ENCODE results near the gene CXCL8. TPM values are rescaled to one million over a fixed set of nuclear protein-coding genes. Genes with fewer than 3 reads are reported as not detected.

Gene CXCL8
- total RNA-seq, 1 experiment from 2014 or later = 0.82 TPM

DNA sequence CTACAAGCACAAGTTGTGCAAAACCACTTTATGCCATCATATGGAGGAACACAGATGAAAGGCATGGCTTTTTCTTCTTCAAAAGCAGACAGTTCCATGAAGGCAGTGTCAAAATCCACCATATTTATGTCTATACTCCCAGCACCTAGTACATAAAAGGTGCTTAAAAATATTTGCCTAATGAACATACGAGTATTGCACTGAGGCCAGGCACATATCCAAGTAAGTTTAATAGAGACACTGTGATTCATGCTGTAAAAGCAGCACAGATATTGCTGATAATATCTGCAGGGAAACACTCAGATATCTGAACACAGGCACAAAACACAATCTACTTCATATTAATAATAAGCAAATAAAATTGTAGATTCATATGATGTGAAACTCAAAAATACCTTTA, 48.1 kb upstream of the CXCL8 start:
- CTCF ChIA-PET = interaction anchor here (0.6 kb wide), 1 partner anchor 9 kb away, joined by 5 read pairs; no protein-coding TSS in a partner anchor
- BruUV-seq (replicated peaks) = no TSS peak
- H3K4me1 ChIP-seq (ENCODE audit: control insufficient read depth, insufficient read depth, low read length) = peaks cover 10% of the 10 kb centered on the region
- H3K27me3 ChIP-seq (ENCODE audit: control insufficient read depth, insufficient read depth, low read length) = no peaks in the 10 kb centered on the region
- DNase-seq (ENCODE audit: low read depth, low spot score) = no peak
- ATAC-seq = peak; percentile 73
- in situ Hi-C loops (cut with HindIII; ENCODE audit: low pct_unique_long_range_greater_than_20kb, low sequenced_read_pairs) (no loop called here), intact Hi-C loops (cut with micrococcal nuclease; ENCODE audit: unreplicated experiment) (no loop called here)
- POLR2A ChIA-PET = no interaction called here
- H3K36me3 ChIP-seq (ENCODE audit: control insufficient read depth, insufficient read depth, low read length) = no peaks in the 10 kb centered on the region
- H3K4me3 ChIP-seq (ENCODE audit: low read depth in 2 of 2, low read length in 2 of 2) = no peak overlapping the region
- TF ChIP-seq TCF7L2 (IDR thresholded peaks at IDR 0.05; ENCODE audit: low read depth, low read length) (0 out of 2 replicates have a peak, but pooled peaks have one; percentile 23), POLR2AphosphoS5 (IDR thresholded peaks at IDR 0.05; ENCODE audit: low read depth, low read length) (no peak), SIN3A (IDR thresholded peaks at IDR 0.05; ENCODE audit: borderline replicate concordance, insufficient read depth, low read depth, low read length) (no peak)
- TF ChIP-seq, protein P1, sequence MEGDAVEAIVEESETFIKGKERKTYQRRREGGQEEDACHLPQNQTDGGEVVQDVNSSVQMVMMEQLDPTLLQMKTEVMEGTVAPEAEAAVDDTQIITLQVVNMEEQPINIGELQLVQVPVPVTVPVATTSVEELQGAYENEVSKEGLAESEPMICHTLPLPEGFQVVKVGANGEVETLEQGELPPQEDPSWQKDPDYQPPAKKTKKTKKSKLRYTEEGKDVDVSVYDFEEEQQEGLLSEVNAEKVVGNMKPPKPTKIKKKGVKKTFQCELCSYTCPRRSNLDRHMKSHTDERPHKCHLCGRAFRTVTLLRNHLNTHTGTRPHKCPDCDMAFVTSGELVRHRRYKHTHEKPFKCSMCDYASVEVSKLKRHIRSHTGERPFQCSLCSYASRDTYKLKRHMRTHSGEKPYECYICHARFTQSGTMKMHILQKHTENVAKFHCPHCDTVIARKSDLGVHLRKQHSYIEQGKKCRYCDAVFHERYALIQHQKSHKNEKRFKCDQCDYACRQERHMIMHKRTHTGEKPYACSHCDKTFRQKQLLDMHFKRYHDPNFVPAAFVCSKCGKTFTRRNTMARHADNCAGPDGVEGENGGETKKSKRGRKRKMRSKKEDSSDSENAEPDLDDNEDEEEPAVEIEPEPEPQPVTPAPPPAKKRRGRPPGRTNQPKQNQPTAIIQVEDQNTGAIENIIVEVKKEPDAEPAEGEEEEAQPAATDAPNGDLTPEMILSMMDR (IDR thresholded peaks at IDR 0.05) = no peak
- TF ChIP-seq, protein P2, sequence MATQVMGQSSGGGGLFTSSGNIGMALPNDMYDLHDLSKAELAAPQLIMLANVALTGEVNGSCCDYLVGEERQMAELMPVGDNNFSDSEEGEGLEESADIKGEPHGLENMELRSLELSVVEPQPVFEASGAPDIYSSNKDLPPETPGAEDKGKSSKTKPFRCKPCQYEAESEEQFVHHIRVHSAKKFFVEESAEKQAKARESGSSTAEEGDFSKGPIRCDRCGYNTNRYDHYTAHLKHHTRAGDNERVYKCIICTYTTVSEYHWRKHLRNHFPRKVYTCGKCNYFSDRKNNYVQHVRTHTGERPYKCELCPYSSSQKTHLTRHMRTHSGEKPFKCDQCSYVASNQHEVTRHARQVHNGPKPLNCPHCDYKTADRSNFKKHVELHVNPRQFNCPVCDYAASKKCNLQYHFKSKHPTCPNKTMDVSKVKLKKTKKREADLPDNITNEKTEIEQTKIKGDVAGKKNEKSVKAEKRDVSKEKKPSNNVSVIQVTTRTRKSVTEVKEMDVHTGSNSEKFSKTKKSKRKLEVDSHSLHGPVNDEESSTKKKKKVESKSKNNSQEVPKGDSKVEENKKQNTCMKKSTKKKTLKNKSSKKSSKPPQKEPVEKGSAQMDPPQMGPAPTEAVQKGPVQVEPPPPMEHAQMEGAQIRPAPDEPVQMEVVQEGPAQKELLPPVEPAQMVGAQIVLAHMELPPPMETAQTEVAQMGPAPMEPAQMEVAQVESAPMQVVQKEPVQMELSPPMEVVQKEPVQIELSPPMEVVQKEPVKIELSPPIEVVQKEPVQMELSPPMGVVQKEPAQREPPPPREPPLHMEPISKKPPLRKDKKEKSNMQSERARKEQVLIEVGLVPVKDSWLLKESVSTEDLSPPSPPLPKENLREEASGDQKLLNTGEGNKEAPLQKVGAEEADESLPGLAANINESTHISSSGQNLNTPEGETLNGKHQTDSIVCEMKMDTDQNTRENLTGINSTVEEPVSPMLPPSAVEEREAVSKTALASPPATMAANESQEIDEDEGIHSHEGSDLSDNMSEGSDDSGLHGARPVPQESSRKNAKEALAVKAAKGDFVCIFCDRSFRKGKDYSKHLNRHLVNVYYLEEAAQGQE (IDR thresholded peaks at IDR 0.05; ENCODE audit: insufficient read depth in 1 of 2, low read depth in 2 of 2, low read length in 1 of 2) = no peak
- peak overlapping the region; percentile 76 for H3K27ac ChIP-seq (ENCODE audit: low read length)
- H3K9me3 ChIP-seq (ENCODE audit: control insufficient read depth, insufficient read depth, low read depth, low read length) = no peaks in the 10 kb centered on the region

DNA sequence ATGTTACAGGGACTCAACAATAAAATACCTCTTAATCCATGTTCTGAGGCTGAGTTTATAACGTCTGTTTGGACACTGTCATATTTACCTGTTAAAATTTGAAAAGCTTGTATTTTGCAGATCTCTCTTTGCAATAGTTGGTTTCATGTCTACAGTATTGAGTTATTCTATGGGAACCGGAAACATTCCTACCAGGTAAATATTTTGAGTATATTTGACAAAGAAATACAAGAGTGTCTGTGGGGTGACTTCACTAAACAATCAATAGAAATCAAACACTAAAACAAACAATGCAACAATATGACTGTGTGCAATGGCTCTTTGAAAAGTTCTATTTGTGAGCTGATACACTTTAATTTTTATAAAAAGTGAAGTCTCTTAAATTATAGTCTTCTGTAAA, 47.7 kb upstream of the CXCL8 start:
- intact Hi-C loops (cut with micrococcal nuclease; ENCODE audit: unreplicated experiment) = no loop called here
- H3K9me3 ChIP-seq (ENCODE audit: control insufficient read depth, insufficient read depth, low read depth, low read length) = no peaks in the 10 kb centered on the region
- ChIA-PET POLR2A (no interaction called here), CTCF (no interaction called here)
- no peak overlapping the region for H3K4me3 ChIP-seq (ENCODE audit: low read depth in 2 of 2, low read length in 2 of 2)
- in situ Hi-C loops (cut with HindIII; ENCODE audit: low pct_unique_long_range_greater_than_20kb, low sequenced_read_pairs) = no loop called here
- no peak for DNase-seq (ENCODE audit: low read depth, low spot score)
- H3K36me3 ChIP-seq (ENCODE audit: control insufficient read depth, insufficient read depth, low read length) = no peaks in the 10 kb centered on the region
- BruUV-seq (replicated peaks) = no TSS peak
- H3K27me3 ChIP-seq (ENCODE audit: control insufficient read depth, insufficient read depth, low read length) = no peaks in the 10 kb centered on the region
- TF ChIP-seq POLR2AphosphoS5 (IDR thresholded peaks at IDR 0.05; ENCODE audit: low read depth, low read length) = no peak
- TF ChIP-seq, protein P1 (IDR thresholded peaks at IDR 0.05) = no peak
- H3K4me1 ChIP-seq (ENCODE audit: control insufficient read depth, insufficient read depth, low read length) = peaks cover 10% of the 10 kb centered on the region
- peak overlapping the region; percentile 76; the same call in 1 of the 2 replicates for H3K27ac ChIP-seq (ENCODE audit: low read length)
- peak; percentile 64; the same call in 1 of the 2 replicates for ATAC-seq

All from Panc1 (cell line).